Adrenal gland (tissue), 12 donors: ENCODE results near the gene LY86. TPM values are rescaled to one million over a fixed set of nuclear protein-coding genes. Genes with fewer than 3 reads are reported as not detected.

Source experiments
- DNase-seq, 7 donors: peaks; one replicate each; pipeline ENCODE4 v3.0.0-alpha.2; 2019 to 2020
- H3K27ac ChIP-seq, 5 donors: fragments of 200-600 bp; sonication (generic) in 4 of 5; 1 replicate in 3 of 5; 2 replicates in 2 of 5; pipeline versions ENCODE4 v1.5.1 to v1.8.0; 2016 to 2020; ENCODE audit warnings: mild to moderate bottlenecking in 1 of 5
- H3K27me3 ChIP-seq: fragments of 200-600 bp; 2 replicates; pipeline ENCODE4 v1.8.0; 2021
- H3K36me3 ChIP-seq, 2 donors: fragments of 200-600 bp; replicated peaks in 1 of 2; 1 replicate in 1 of 2; 2 replicates in 1 of 2; pipeline versions ENCODE4 v1.5.1 to v1.8.0; 2018 to 2022
- H3K4me1 ChIP-seq, 2 donors: fragments of 200-600 bp; replicated peaks in 1 of 2; 1 replicate in 1 of 2; 2 replicates in 1 of 2; pipeline versions ENCODE4 v1.5.1 to v1.8.0; 2018 to 2021
- H3K4me3 ChIP-seq, 4 donors: fragments of 200-600 bp; sonication (generic) in 3 of 4; one replicate each; pipeline ENCODE4 v1.5.1; 2016 to 2018
- H3K9me3 ChIP-seq, 3 donors: fragments of 200-600 bp; sonication (generic) in 1 of 3; replicated peaks in 1 of 3; 1 replicate in 2 of 3; 2 replicates in 1 of 3; pipeline versions ENCODE4 v1.5.1 to v1.8.0; 2016 to 2021
- POLR2A ChIP-seq, 2 donors: fragments of 450-650 bp; IDR thresholded peaks; one replicate each; pipeline ENCODE4 v1.6.1; 2017; ENCODE audit warnings: antibody characterized with exemption in 2 of 2, mild to moderate bottlenecking in 2 of 2, moderate library complexity in 1 of 2
- WGBS, 4 donors: extraction: QIAGEN DNeasy Blood & Tissue Kit in 2 of 4; methylation state at CpG; one replicate each; pipeline versions ENCODE4 v1.1.5 to v1.1.7; 2013 to 2017; 5-methylcytosine and 5-hydroxymethylcytosine counted together
- intact Hi-C, 2 donors: fragments of 100-400 bp; cut with DNase I; formaldehyde crosslinking; loops; one replicate each; pipeline versions ENCODE4 v1.14.1 to v1.15.0; 2022 to 2023
- polyA plus RNA-seq, 3 donors: library from polyadenylated mRNA; stranded (reverse); fragments of 200-250 nt in 2 of 3; fragments of 350-450 nt in 1 of 3; fragmentation: Illumina TruSeq in 1 of 3; extraction: RNeasy Lipid Tissue Mini Kit (QIAGEN cat#74804) in 1 of 3; gene quantifications; one replicate each; pipeline ENCODE4 v1.2.3, GENCODE V29; 2013 to 2014
- total RNA-seq, 9 donors: library from RNA; depleted of rRNA in 4 of 9; stranded (reverse); fragments of >200 nt in 4 of 9; fragments of 120-200 nt in 1 of 9; fragmentation: NEBNext Ultra II Directional in 1 of 9; extraction: Animal tissue kit (Norgen Biotek cat#: 25700) in 1 of 9; gene quantifications; one replicate each; pipeline versions ENCODE4 v1.1.0 to v1.2.4, GENCODE V29; 2013 to 2023
- TF ChIP-seq, protein P1 (sequence below), 6 experiments: fragments of 450-650 bp in 4 of 6; fragments of 200-600 bp in 2 of 6; sonication (generic) in 1 of 6; IDR thresholded peaks; 1 replicate in 5 of 6; 2 replicates in 1 of 6; pipeline versions ENCODE4 v1.5.1 to v1.8.0; 2016 to 2021; ENCODE audit warnings: antibody characterized with exemption in 6 of 6, mild to moderate bottlenecking in 2 of 6, moderate library complexity in 1 of 6
- donor health status: healthy with polysubstance abuse.
- donor health status: Bipolar disorder and iron deficiency.
- donor health status: DM: yes; HTN: yes; CAD: no.
- donor health status: DM: no; HTN: no; CAD: no.
- donor health status: DM: no; HTN: no; CAD: no.
- donor health status: DM: yes; HTN: yes; CAD: no.

LY86 gene
- total and polyA plus RNA-seq, 12 donors: 0.60 to 25.7 (median 7.1) TPM

DNA sequence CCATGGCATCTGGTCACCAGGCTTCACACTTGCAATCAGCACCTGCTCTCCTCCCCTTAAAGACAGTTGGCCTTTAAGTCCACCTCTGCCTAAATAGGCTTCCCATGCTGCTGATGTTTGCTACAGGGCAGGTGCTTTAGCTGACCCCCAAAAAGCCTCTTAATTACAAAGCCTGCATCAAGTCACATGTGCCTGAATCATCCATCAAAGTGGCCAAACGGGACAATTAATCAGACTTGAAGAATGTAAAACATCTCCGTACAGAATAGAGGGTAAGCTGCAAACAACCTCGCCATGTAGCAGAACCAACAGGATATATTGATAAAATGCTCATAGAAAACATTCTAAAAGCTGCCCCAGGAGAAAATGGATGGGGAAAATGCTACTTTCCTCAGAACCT is 7.4 kb downstream of the LY86 start:
- Histone ChIP-seq H3K4me3 (no peak overlapping the region), H3K4me1 (peaks cover 0 to 19% of the 10 kb centered on the region in 2 donors), H3K36me3 (no peaks in the 10 kb centered on the region), H3K9me3 (no peaks in the 10 kb centered on the region), H3K27me3 (no peaks in the 10 kb centered on the region), H3K27ac (no peak overlapping the region)
- intact Hi-C loops: no loop called here
- 68 to 84% (median 73%) methylated on average over 3 of the region's 3 CpGs for WGBS, 4 donors
- TF ChIP-seq POLR2A (IDR thresholded peaks at IDR 0.05): no peak
- TF ChIP-seq, protein P1, sequence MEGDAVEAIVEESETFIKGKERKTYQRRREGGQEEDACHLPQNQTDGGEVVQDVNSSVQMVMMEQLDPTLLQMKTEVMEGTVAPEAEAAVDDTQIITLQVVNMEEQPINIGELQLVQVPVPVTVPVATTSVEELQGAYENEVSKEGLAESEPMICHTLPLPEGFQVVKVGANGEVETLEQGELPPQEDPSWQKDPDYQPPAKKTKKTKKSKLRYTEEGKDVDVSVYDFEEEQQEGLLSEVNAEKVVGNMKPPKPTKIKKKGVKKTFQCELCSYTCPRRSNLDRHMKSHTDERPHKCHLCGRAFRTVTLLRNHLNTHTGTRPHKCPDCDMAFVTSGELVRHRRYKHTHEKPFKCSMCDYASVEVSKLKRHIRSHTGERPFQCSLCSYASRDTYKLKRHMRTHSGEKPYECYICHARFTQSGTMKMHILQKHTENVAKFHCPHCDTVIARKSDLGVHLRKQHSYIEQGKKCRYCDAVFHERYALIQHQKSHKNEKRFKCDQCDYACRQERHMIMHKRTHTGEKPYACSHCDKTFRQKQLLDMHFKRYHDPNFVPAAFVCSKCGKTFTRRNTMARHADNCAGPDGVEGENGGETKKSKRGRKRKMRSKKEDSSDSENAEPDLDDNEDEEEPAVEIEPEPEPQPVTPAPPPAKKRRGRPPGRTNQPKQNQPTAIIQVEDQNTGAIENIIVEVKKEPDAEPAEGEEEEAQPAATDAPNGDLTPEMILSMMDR (IDR thresholded peaks at IDR 0.05): no peak
- no peak for DNase-seq

DNA sequence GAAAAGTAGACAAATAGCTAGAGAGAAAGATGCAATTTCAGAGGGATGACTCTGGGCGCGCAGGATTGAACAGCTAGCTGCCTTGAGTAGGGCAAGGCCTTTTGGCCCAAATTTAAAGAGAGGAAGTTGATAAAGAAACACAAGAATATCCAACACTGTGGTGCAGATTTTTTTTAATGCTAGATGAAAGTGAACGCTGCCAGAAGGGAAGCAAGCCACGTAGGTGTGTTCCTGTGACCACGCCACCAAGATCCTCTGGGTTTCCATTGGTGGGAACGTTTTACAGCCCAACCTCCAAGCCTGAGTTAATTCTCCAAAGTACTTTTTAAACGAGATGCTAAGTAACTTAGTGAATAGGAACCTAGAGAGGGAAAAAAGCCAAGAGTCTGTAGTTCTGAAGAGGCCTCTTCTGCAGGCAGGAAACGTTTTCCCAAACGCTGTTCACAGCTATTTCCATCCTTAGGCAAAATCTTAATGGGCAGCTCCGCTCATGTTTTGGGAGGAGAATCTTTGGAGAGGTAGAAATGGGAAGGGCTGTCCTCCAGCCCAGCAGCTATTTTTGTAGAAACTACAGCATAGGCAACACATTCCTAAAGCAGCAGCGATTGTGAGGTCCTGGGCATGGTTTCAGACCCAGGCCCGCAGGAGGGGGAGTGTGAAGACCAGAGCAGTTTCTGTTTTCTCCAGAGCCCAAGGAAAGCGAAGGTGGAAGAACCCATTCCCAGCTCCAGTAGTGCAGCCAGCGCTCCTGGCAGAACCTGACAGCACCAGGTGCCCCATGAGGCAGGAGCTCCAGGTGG is 8.2 kb downstream of the LY86 start:
- H3K4me1 ChIP-seq: peaks cover 0 to 19% of the 10 kb centered on the region in 2 donors
- no peaks in the 10 kb centered on the region for H3K27me3 ChIP-seq
- 54 to 72% (median 63%) methylated on average over 13 to 14 of the region's 14 CpGs for WGBS, 4 donors
- intact Hi-C loops: no loop called here
- no peak for DNase-seq
- no peaks in the 10 kb centered on the region for H3K9me3 ChIP-seq
- peak overlapping the region in 2 of 5 donors; percentile 12 to 54 for H3K27ac ChIP-seq
- no peak overlapping the region for H3K4me3 ChIP-seq
- TF ChIP-seq, protein P1 (IDR thresholded peaks at IDR 0.05): no peak
- TF ChIP-seq POLR2A (IDR thresholded peaks at IDR 0.05): no peak
- H3K36me3 ChIP-seq: no peaks in the 10 kb centered on the region

DNA sequence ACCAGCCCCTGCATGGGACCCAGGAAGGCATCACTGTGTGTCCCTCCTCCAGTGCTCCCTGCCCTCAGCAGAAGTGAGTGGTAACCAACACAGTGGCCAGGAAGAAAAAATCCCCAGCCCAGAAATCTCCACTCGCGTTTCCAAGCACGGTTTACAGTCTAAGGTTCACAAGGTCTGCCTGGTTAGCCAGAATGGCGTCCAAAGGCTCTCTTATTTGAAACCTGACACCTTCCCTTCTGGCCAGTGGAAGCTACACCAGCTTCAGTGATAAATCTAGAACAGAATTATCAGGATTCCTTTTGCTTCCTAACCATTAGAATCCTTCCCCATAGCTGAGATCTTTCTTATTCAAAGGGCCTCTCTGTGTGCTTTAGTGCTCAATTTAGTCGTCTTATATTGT is 9.2 kb downstream of the LY86 start:
- Histone ChIP-seq H3K27me3 (no peaks in the 10 kb centered on the region), H3K9me3 (no peaks in the 10 kb centered on the region), H3K27ac (no peak overlapping the region), H3K36me3 (no peaks in the 10 kb centered on the region), H3K4me1 (peaks cover 0 to 19% of the 10 kb centered on the region in 2 donors), H3K4me3 (no peak overlapping the region)
- DNase-seq: no peak
- no peak for TF ChIP-seq POLR2A (IDR thresholded peaks at IDR 0.05)
- TF ChIP-seq, protein P1 (IDR thresholded peaks at IDR 0.05): no peak
- intact Hi-C loops: no loop called here
- WGBS, 4 donors: 38 to 78% (median 74%) methylated on average over 2 to 5 of the region's 5 CpGs

DNA sequence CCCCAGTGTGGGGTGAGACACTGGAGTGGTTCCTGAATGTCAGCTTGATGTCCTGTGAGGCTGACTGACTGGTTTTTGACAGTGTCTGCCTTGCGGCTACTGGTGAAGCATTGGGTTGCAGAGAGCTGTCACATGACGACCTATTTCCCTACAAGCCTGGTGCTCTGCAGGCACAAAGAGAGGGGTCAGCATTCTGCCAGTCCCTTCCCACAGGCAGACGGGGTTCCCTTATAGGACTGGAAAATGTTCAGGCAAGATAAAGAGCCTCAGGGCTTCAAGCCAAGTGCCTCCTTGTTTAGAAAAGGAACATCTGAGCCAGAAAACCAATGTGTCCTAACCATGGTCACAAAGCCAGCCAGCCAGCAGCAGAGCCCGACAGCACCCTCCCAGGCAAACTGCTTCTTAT is 11.0 kb downstream of the LY86 start:
- no peaks in the 10 kb centered on the region for H3K36me3 ChIP-seq
- H3K27ac ChIP-seq: peak overlapping the region in 1 of 5 donors; percentile 49
- no peaks in the 10 kb centered on the region for H3K9me3 ChIP-seq
- no peak overlapping the region for H3K4me3 ChIP-seq
- DNase-seq: peak; percentile 29 to 71 (median 51)
- intact Hi-C loops: no loop called here
- H3K27me3 ChIP-seq: no peaks in the 10 kb centered on the region
- peaks cover 0 to 7% of the 10 kb centered on the region in 2 donors for H3K4me1 ChIP-seq
- WGBS, 4 donors: 50 to 77% (median 68%) methylated on average over 3 to 4 of the region's 4 CpGs
- no peak for TF ChIP-seq POLR2A (IDR thresholded peaks at IDR 0.05)
- TF ChIP-seq, protein P1 (IDR thresholded peaks at IDR 0.05): no peak
